Upper lobe of right lung (tissue), 1 donor: ENCODE measurements around the gene SEC31B. TPM values are rescaled to one million over a fixed set of nuclear protein-coding genes. Genes with fewer than 3 reads are reported as not detected.

ENCODE experiments used
- ATAC-seq: fragments of 200-7000 bp; cut with Tn5 transposase; one replicate; pipeline ENCODE4 v1.9.1; 2020; ENCODE audit warnings: mild to moderate bottlenecking, moderate library complexity
- DNase-seq: peaks from one replicate; pipeline ENCODE4 v3.0.0-alpha.2; 2020
- H3K27ac ChIP-seq: fragments of 200-600 bp; one replicate; pipeline ENCODE4 v1.8.0; 2022
- H3K27me3 ChIP-seq: fragments of 200-600 bp; one replicate; pipeline ENCODE4 v1.8.0; 2022; ENCODE audit warnings: mild to moderate bottlenecking
- H3K36me3 ChIP-seq: fragments of 200-600 bp; one replicate; pipeline ENCODE4 v1.8.0; 2022
- H3K4me1 ChIP-seq: fragments of 200-600 bp; one replicate; pipeline ENCODE4 v1.8.0; 2022
- H3K4me3 ChIP-seq: fragments of 200-600 bp; one replicate; pipeline ENCODE4 v1.8.0; 2022; ENCODE audit warnings: mild to moderate bottlenecking
- H3K9me3 ChIP-seq: fragments of 200-600 bp; one replicate; pipeline ENCODE4 v1.8.0; 2022
- CTCF ChIP-seq: fragments of 200-600 bp; IDR thresholded peaks from one replicate; pipeline ENCODE4 v1.8.0; 2022; ENCODE audit warnings: antibody characterized with exemption
- intact Hi-C: fragments of 100-400 bp; cut with DNase I; formaldehyde crosslinking; loops from one replicate; pipeline ENCODE4 v1.11.0; 2022
- total RNA-seq: library from RNA; stranded (reverse); fragmentation: NEBNext Ultra II Directional; extraction: Animal tissue kit (Norgen Biotek cat#: 25700); gene quantifications from one replicate; pipeline ENCODE4 v1.2.1, GENCODE V29; 2021
- donor health status: DM: no; HTN: yes; CAD: no; lungs with severe emphysema.

The SEC31B gene
- total RNA-seq, 1 donor from 2014 or later, result 18.2 TPM

GRCh38 chr10:100483876-100484666 lies 35.6 kb downstream of the SEC31B start:
- Histone ChIP-seq H3K4me1 (peaks cover 9% of the 10 kb centered on the region), H3K27ac (no peak overlapping the region), H3K4me3 (no peak overlapping the region), H3K9me3 (no peaks in the 10 kb centered on the region), H3K36me3 (peaks cover 13% of the 10 kb centered on the region), H3K27me3 (peaks cover 22% of the 10 kb centered on the region)
- ATAC-seq, result no peak
- no peak for TF ChIP-seq CTCF
- no peak for DNase-seq
- intact Hi-C loops, result no loop called here

GRCh38 chr10:100482834-100483185 lies 36.9 kb downstream of the SEC31B start:
- H3K9me3 ChIP-seq, result no peaks in the 10 kb centered on the region
- intact Hi-C loops, result no loop called here
- H3K4me1 ChIP-seq, result peaks cover 9% of the 10 kb centered on the region
- H3K27ac ChIP-seq, result no peak overlapping the region
- DNase-seq (no peak), ATAC-seq (no peak)
- H3K36me3 ChIP-seq, result peaks cover 3% of the 10 kb centered on the region
- H3K27me3 ChIP-seq, result peaks cover 27% of the 10 kb centered on the region
- TF ChIP-seq CTCF, result no peak
- H3K4me3 ChIP-seq, result peak overlapping the region; percentile 55

- TF ChIP-seq CTCF, result peak; percentile 84
Observed at GRCh38 chr10:100482181-100482833, 37.4 kb downstream of the SEC31B start.

GRCh38 chr10:100481462-100482081 lies 38.1 kb downstream of the SEC31B start:
- H3K4me1 ChIP-seq, result peaks cover 9% of the 10 kb centered on the region
- intact Hi-C loops, result no loop called here
- no peaks in the 10 kb centered on the region for H3K36me3 ChIP-seq
- ATAC-seq, result peak; percentile 96
- H3K27me3 ChIP-seq, result peaks cover 27% of the 10 kb centered on the region
- H3K9me3 ChIP-seq, result no peaks in the 10 kb centered on the region
- DNase-seq, result peak; percentile 87
- TF ChIP-seq CTCF, result no peak
- H3K4me3 ChIP-seq, result peak overlapping the region; percentile 55
- no peak overlapping the region for H3K27ac ChIP-seq

More at GRCh38 chr10:100482181-100482833, 37.4 kb downstream of the SEC31B start:
- H3K4me1 ChIP-seq, result peaks cover 9% of the 10 kb centered on the region
- DNase-seq, result peak; percentile 89
- H3K36me3 ChIP-seq, result no peaks in the 10 kb centered on the region
- H3K4me3 ChIP-seq, result peak overlapping the region; percentile 55
- peak; percentile 90 for ATAC-seq
- no peaks in the 10 kb centered on the region for H3K9me3 ChIP-seq
- intact Hi-C loops, result no loop called here
- H3K27ac ChIP-seq, result no peak overlapping the region
- H3K27me3 ChIP-seq, result peaks cover 27% of the 10 kb centered on the region

GRCh38 chr10:100480002-100480401 lies 39.7 kb downstream of the SEC31B start:
- intact Hi-C loops, result no loop called here
- no peak for ATAC-seq
- no peak for TF ChIP-seq CTCF
- DNase-seq, result no peak
- H3K36me3 ChIP-seq, result no peaks in the 10 kb centered on the region
- H3K27me3 ChIP-seq, result peaks cover 27% of the 10 kb centered on the region
- no peak overlapping the region for H3K27ac ChIP-seq
- no peak overlapping the region for H3K4me3 ChIP-seq
- H3K4me1 ChIP-seq, result peaks cover 9% of the 10 kb centered on the region
- no peaks in the 10 kb centered on the region for H3K9me3 ChIP-seq
